ENCODE data around the gene CMSS1.

Gene CMSS1

DNA sequence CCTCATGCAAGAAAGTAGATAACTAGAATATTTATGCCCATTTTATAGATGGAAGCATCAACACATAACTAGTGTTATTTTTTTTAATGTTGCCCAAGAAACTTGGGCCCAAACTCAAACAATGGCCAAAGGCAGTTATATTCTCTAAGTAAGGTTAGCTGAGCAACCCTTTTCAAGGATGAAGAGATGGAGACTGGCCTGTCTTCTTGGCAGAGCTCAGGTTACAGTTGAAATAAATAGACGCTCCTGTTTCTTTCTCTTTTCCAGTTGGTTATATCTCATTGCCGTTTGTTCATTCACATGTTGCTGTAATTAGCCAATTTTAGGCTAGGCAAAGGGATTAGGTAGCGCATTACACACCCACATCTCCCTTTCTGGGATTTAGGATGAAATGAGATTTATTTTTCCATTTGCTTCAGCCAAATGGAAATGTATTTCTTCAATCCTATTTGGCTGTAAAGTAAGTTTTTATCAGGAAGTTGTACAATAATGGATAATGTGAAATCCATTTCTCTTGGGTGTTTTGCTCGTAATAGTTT is 93.2 kb downstream of the CMSS1 start:
- Histone ChIP-seq H3K4me3 (ENCODE audit: low read length in 2 of 2) (no peak overlapping the region), H3K27ac (ENCODE audit: low read depth in 2 of 2, low read length in 2 of 2) (no peak overlapping the region), H3K9me3 (ENCODE audit: control insufficient read depth in 2 of 2, low read length in 2 of 2) (no peaks in the 10 kb centered on the region), H3K27me3 (ENCODE audit: control insufficient read depth in 2 of 2, insufficient read depth in 2 of 2, low read length in 2 of 2) (no peaks in the 10 kb centered on the region), H3K4me1 (ENCODE audit: control insufficient read depth in 2 of 2, insufficient read depth in 2 of 2, low read length in 2 of 2) (no peaks in the 10 kb centered on the region), H3K9ac (ENCODE audit: low read depth in 1 of 2, low read length in 2 of 2) (no peak overlapping the region), H3K36me3 (ENCODE audit: control insufficient read depth in 2 of 2, insufficient read depth in 2 of 2, low read length in 2 of 2) (no peaks in the 10 kb centered on the region)

DNA sequence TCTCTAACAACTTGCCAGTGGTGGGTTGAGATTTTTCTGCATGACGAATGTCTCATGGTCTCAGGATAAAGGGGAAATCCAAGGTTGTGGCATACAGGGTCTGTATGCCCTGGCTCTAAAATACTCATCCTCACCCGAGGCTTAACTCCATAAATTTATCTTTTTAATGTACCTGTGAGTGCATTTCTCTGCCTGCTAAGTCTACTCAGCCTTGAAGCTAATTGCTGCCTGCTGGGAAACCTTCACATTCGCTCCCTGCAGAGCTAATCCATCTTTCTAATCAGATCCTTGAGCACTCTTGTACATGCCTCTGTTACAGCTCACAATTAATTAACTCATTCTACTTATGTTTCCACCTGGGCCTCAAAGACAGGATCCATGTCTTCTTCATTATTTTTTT is 93.8 kb downstream of the CMSS1 start:
- no peaks in the 10 kb centered on the region for H3K4me1 ChIP-seq (ENCODE audit: control insufficient read depth in 2 of 2, insufficient read depth in 2 of 2, low read length in 2 of 2)
- no peaks in the 10 kb centered on the region for H3K36me3 ChIP-seq (ENCODE audit: control insufficient read depth in 2 of 2, insufficient read depth in 2 of 2, low read length in 2 of 2)
- H3K9ac ChIP-seq (ENCODE audit: low read depth in 1 of 2, low read length in 2 of 2) = no peak overlapping the region
- no peak overlapping the region for H3K4me3 ChIP-seq (ENCODE audit: low read length in 2 of 2)
- H3K27me3 ChIP-seq (ENCODE audit: control insufficient read depth in 2 of 2, insufficient read depth in 2 of 2, low read length in 2 of 2) = no peaks in the 10 kb centered on the region
- H3K27ac ChIP-seq (ENCODE audit: low read depth in 2 of 2, low read length in 2 of 2) = no peak overlapping the region
- no peaks in the 10 kb centered on the region for H3K9me3 ChIP-seq (ENCODE audit: control insufficient read depth in 2 of 2, low read length in 2 of 2)

DNA sequence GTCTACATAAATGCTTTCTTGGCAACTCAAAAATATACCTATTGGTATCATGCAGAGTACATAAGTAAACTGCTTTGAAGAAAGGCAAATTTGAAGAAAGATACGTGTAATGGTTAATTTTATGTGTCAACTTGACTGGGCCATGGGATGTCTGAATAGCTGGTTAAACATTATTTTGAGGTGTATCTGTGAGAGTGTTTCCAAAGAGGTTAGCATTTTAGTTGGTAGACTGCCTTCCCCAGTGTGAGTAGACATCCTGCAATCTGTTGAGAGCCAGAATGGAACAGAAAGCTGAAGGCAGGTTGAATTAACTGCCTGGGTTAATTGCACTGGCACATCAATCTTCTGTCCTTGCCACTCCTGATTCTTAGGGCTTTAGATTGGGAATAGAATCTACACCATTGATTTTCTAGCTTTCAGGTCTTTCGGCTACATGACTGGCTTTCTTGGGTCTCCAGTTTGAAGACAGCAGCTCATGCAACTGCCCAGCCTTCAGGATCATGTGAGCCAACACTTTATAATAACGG is 98.3 kb downstream of the CMSS1 start:
- Histone ChIP-seq H3K9me3 (ENCODE audit: control insufficient read depth in 2 of 2, low read length in 2 of 2) (no peaks in the 10 kb centered on the region), H3K9ac (ENCODE audit: low read depth in 1 of 2, low read length in 2 of 2) (no peak overlapping the region), H3K27me3 (ENCODE audit: control insufficient read depth in 2 of 2, insufficient read depth in 2 of 2, low read length in 2 of 2) (no peaks in the 10 kb centered on the region), H3K36me3 (ENCODE audit: control insufficient read depth in 2 of 2, insufficient read depth in 2 of 2, low read length in 2 of 2) (no peaks in the 10 kb centered on the region), H3K27ac (ENCODE audit: low read depth in 2 of 2, low read length in 2 of 2) (no peak overlapping the region), H3K4me3 (ENCODE audit: low read length in 2 of 2) (no peak overlapping the region), H3K4me1 (ENCODE audit: control insufficient read depth in 2 of 2, insufficient read depth in 2 of 2, low read length in 2 of 2) (peaks cover 0 to 17% of the 10 kb centered on the region in 2 donors)

DNA sequence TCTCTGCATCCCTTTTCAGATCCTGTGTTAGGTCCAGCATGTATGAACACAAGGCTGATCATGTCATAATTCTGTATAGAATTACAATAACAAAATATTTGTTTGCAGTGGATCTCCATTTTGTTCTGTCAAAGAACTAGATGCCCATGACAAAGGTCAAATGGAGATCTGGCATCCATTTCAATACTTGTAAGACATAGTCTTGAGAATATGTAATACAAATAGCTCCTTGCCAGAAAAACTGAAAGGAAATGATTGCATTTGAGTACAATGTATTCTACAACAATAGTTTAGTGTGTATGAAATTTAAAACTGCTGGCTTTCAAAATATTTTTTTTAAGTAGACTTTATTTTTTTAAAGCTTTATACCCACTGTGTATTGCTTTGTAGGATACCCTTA is 101.1 kb downstream of the CMSS1 start:
- no peak overlapping the region for H3K4me3 ChIP-seq (ENCODE audit: low read length in 2 of 2)
- H3K4me1 ChIP-seq (ENCODE audit: control insufficient read depth in 2 of 2, insufficient read depth in 2 of 2, low read length in 2 of 2) = peaks cover 4 to 27% of the 10 kb centered on the region in 2 donors
- no peaks in the 10 kb centered on the region for H3K27me3 ChIP-seq (ENCODE audit: control insufficient read depth in 2 of 2, insufficient read depth in 2 of 2, low read length in 2 of 2)
- H3K9ac ChIP-seq (ENCODE audit: low read depth in 1 of 2, low read length in 2 of 2) = no peak overlapping the region
- no peaks in the 10 kb centered on the region for H3K9me3 ChIP-seq (ENCODE audit: control insufficient read depth in 2 of 2, low read length in 2 of 2)
- H3K27ac ChIP-seq (ENCODE audit: low read depth in 2 of 2, low read length in 2 of 2) = no peak overlapping the region
- no peaks in the 10 kb centered on the region for H3K36me3 ChIP-seq (ENCODE audit: control insufficient read depth in 2 of 2, insufficient read depth in 2 of 2, low read length in 2 of 2)

DNA sequence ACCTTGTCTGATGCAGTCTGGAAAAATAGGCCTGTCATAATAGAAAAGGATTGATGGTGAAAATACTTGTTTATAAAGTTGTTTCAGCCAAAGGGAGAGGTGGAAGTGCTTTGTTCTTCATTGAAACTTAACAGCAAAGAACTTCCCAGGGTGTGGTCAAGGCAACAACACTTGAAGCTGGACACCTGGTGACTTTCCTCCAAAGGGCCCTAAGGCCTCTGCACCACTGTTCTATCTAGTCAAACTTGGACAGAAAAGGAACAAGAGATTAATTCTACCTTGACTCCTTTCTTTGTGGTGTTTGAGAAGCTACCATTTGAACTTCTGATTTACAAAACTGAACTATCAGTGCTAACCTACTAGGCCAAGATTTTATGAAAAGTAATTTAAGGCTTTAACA is 102.0 kb downstream of the CMSS1 start:
- Histone ChIP-seq H3K27ac (ENCODE audit: low read depth in 2 of 2, low read length in 2 of 2) (peak overlapping the region; percentile 86 to 90), H3K9ac (ENCODE audit: low read depth in 1 of 2, low read length in 2 of 2) (no peak overlapping the region), H3K27me3 (ENCODE audit: control insufficient read depth in 2 of 2, insufficient read depth in 2 of 2, low read length in 2 of 2) (no peaks in the 10 kb centered on the region), H3K36me3 (ENCODE audit: control insufficient read depth in 2 of 2, insufficient read depth in 2 of 2, low read length in 2 of 2) (no peaks in the 10 kb centered on the region), H3K9me3 (ENCODE audit: control insufficient read depth in 2 of 2, low read length in 2 of 2) (no peaks in the 10 kb centered on the region), H3K4me1 (ENCODE audit: control insufficient read depth in 2 of 2, insufficient read depth in 2 of 2, low read length in 2 of 2) (peaks cover 4 to 27% of the 10 kb centered on the region in 2 donors), H3K4me3 (ENCODE audit: low read length in 2 of 2) (no peak overlapping the region)

DNA sequence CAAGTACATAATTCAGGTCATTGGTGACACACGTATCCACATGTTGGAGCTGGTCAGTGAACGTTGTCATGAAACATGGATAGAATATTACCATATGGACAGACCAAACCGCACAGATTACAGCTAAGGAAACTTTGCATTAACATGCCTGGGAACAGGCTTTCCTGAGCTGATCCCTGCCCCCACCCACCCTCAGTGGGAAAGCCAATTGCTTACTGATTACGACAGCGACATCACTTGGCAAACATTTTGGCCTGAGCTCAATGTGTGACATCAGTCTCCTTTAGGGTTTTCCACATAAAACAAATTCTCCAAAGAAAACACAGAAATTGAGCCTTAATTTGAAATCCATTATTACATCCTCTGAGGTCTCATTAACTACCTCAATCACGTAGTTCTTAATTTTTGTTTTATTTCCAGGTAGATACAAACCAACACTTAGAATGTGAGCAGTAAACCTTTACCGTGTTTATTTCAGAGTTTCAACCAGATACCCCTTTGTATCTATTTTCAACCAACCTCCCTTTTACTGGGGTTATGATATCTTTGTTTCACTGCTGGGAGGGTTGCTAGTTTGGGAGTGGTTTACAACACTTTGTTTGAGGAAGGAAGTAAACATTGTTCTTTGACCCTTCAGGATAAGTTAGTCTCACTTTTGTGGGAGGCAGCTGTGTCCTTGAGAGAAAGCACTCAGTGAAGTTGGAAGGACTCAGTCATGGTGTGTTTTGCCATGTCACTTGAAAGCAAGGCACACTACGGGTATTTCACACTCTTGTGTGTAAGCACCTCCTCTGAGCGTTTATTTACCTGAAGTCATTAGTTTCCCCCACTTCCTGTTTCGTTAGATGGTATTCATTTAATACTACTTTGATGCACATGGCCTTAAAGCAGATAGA is 103.1 kb downstream of the CMSS1 start:
- H3K4me1 ChIP-seq (ENCODE audit: control insufficient read depth in 2 of 2, insufficient read depth in 2 of 2, low read length in 2 of 2) = peaks cover 9 to 31% of the 10 kb centered on the region in 2 donors
- no peaks in the 10 kb centered on the region for H3K36me3 ChIP-seq (ENCODE audit: control insufficient read depth in 2 of 2, insufficient read depth in 2 of 2, low read length in 2 of 2)
- H3K9me3 ChIP-seq (ENCODE audit: control insufficient read depth in 2 of 2, low read length in 2 of 2) = no peaks in the 10 kb centered on the region
- peak overlapping the region in 1 of 2 donors; percentile 33 for H3K9ac ChIP-seq (ENCODE audit: low read depth in 1 of 2, low read length in 2 of 2)
- H3K27me3 ChIP-seq (ENCODE audit: control insufficient read depth in 2 of 2, insufficient read depth in 2 of 2, low read length in 2 of 2) = no peaks in the 10 kb centered on the region
- H3K4me3 ChIP-seq (ENCODE audit: low read length in 2 of 2) = peak overlapping the region; percentile 27 to 44
- H3K27ac ChIP-seq (ENCODE audit: low read depth in 2 of 2, low read length in 2 of 2) = peak overlapping the region; percentile 86 to 90

DNA sequence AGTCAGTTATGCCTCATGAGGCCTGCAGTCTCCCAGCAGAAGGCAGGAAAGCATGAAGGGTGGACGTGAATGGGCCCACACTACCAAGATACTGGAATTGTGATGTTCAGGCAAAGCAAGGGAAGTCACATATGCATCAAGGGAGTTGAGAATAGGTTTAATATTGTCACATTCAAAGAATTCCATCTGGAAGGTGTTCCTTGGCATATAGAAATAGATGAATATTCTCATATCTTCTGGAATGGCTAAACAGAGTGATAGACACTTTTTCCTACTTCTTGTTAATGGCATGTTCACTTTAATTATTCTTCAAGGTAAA is 103.7 kb downstream of the CMSS1 start:
- Histone ChIP-seq H3K36me3 (ENCODE audit: control insufficient read depth in 2 of 2, insufficient read depth in 2 of 2, low read length in 2 of 2) (no peaks in the 10 kb centered on the region), H3K9ac (ENCODE audit: low read depth in 1 of 2, low read length in 2 of 2) (peak overlapping the region in 1 of 2 donors; percentile 33), H3K4me3 (ENCODE audit: low read length in 2 of 2) (peak overlapping the region; percentile 27 to 44), H3K27ac (ENCODE audit: low read depth in 2 of 2, low read length in 2 of 2) (peak overlapping the region; percentile 86 to 90), H3K27me3 (ENCODE audit: control insufficient read depth in 2 of 2, insufficient read depth in 2 of 2, low read length in 2 of 2) (no peaks in the 10 kb centered on the region), H3K9me3 (ENCODE audit: control insufficient read depth in 2 of 2, low read length in 2 of 2) (no peaks in the 10 kb centered on the region), H3K4me1 (ENCODE audit: control insufficient read depth in 2 of 2, insufficient read depth in 2 of 2, low read length in 2 of 2) (peaks cover 9 to 32% of the 10 kb centered on the region in 2 donors)

DNA sequence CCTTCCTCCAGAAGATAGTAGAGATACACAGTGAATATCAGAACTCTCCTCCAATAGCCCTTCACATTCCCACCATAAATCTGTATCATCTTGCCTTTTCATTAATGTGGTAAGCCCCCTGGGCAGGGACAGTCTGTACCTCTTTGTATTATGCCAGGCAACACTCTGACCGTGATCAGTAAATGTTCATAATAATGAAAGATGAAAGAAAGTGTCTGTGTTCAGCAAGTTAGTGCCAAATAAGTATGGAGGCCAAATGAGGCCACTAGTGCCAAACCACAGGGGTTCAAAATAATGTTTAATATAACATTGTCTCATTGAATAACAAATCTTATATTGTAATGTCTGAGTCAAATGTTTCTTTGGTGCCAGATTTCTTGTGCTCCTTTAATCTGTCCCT is 104.3 kb downstream of the CMSS1 start:
- Histone ChIP-seq H3K4me1 (ENCODE audit: control insufficient read depth in 2 of 2, insufficient read depth in 2 of 2, low read length in 2 of 2) (peaks cover 9 to 32% of the 10 kb centered on the region in 2 donors), H3K36me3 (ENCODE audit: control insufficient read depth in 2 of 2, insufficient read depth in 2 of 2, low read length in 2 of 2) (no peaks in the 10 kb centered on the region), H3K4me3 (ENCODE audit: low read length in 2 of 2) (no peak overlapping the region), H3K9ac (ENCODE audit: low read depth in 1 of 2, low read length in 2 of 2) (no peak overlapping the region), H3K9me3 (ENCODE audit: control insufficient read depth in 2 of 2, low read length in 2 of 2) (no peaks in the 10 kb centered on the region), H3K27me3 (ENCODE audit: control insufficient read depth in 2 of 2, insufficient read depth in 2 of 2, low read length in 2 of 2) (no peaks in the 10 kb centered on the region), H3K27ac (ENCODE audit: low read depth in 2 of 2, low read length in 2 of 2) (no peak overlapping the region)

DNA sequence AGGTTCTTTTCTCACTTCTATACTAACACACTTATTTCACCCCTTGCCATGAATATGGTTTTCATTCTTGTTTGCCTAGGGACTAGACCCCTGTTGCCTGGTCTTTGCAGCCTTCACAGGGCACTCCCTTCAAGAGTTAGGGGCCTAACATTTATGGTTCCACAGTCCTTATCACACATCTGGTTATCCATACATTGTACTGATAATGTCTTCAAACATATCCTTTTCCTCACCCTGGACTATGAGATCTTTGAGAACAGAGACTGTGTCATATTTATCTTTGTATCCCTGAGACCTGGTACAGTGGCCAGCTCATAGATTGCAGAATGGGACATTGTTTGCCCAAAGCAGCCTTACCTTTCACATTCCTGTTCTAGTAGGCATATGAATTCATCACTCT is 106.2 kb downstream of the CMSS1 start:
- H3K9ac ChIP-seq (ENCODE audit: low read depth in 1 of 2, low read length in 2 of 2) = no peak overlapping the region
- no peaks in the 10 kb centered on the region for H3K9me3 ChIP-seq (ENCODE audit: control insufficient read depth in 2 of 2, low read length in 2 of 2)
- no peak overlapping the region for H3K4me3 ChIP-seq (ENCODE audit: low read length in 2 of 2)
- H3K27me3 ChIP-seq (ENCODE audit: control insufficient read depth in 2 of 2, insufficient read depth in 2 of 2, low read length in 2 of 2) = no peaks in the 10 kb centered on the region
- H3K4me1 ChIP-seq (ENCODE audit: control insufficient read depth in 2 of 2, insufficient read depth in 2 of 2, low read length in 2 of 2) = peaks cover 12 to 32% of the 10 kb centered on the region in 2 donors
- no peak overlapping the region for H3K27ac ChIP-seq (ENCODE audit: low read depth in 2 of 2, low read length in 2 of 2)
- H3K36me3 ChIP-seq (ENCODE audit: control insufficient read depth in 2 of 2, insufficient read depth in 2 of 2, low read length in 2 of 2) = no peaks in the 10 kb centered on the region

DNA sequence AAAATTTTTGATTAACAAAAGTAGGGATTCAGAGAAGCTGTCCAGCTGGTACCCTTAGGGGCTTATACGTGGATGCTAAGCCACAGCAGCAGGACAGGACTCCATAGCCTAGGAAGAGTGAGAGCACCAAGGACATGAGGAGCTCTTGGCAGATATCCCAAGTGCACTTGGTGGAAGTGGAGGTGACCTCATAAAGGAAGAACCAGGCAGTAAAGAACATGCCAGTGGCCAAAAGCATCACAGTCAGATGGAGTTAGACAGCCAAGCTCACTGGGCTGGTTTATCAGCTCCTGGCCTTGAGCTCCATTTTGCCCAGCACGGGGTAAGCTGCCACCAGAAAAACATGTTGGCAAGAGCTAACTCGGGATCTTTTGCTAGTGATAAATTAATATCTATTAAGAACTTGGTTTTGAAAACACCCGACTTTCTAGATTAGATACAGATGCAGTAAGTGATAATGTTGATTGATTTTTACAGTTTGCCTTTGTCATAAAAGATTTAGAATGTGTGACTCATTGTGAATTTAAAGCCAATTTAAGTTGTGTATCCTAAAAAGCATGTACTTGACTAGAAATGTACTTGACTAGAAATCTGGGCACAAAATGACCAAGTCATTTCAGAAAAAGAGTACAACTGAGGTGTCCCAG is 108.0 kb downstream of the CMSS1 start:
- H3K27ac ChIP-seq (ENCODE audit: low read depth in 2 of 2, low read length in 2 of 2) = peak overlapping the region in 1 of 2 donors; percentile 12
- no peaks in the 10 kb centered on the region for H3K36me3 ChIP-seq (ENCODE audit: control insufficient read depth in 2 of 2, insufficient read depth in 2 of 2, low read length in 2 of 2)
- no peak overlapping the region for H3K4me3 ChIP-seq (ENCODE audit: low read length in 2 of 2)
- peaks cover 12 to 18% of the 10 kb centered on the region in 2 donors for H3K4me1 ChIP-seq (ENCODE audit: control insufficient read depth in 2 of 2, insufficient read depth in 2 of 2, low read length in 2 of 2)
- H3K9me3 ChIP-seq (ENCODE audit: control insufficient read depth in 2 of 2, low read length in 2 of 2) = no peaks in the 10 kb centered on the region
- H3K9ac ChIP-seq (ENCODE audit: low read depth in 1 of 2, low read length in 2 of 2) = no peak overlapping the region
- H3K27me3 ChIP-seq (ENCODE audit: control insufficient read depth in 2 of 2, insufficient read depth in 2 of 2, low read length in 2 of 2) = no peaks in the 10 kb centered on the region
